GM19351 (cell line): ENCODE measurements around the gene PDRG1.

Source experiments
- ATAC-seq: cut with Tn5 transposase; IDR thresholded peaks from one replicate; pipeline ENCODE4 v1.9.1; 2021; ENCODE audit warnings: mild to moderate bottlenecking, moderate library complexity; ENCODE audit not compliant: unreplicated experiment

Gene PDRG1

DNA sequence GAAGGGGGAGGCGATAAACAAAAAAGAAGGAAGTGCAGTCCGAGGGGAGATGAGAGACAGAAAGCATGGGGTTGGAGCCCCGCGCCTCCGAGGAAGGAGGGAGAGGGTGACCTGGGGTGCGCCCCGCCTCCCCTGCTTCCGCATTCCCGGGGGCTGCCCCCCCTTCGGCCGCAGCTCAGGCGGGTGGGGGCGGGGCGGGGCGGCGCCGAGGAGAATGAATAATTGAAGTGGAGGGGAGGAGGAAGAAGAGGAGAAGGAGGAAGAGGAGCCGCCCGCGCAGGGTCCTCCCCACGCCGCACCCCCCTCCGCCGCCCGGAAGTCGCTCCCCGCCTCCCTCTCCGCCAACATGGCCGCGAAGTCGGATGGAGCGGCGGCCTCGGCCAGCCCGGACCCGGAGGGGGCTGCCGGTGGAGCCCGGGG, 16.0 kb upstream of the PDRG1 start, which contains the start of gene XKR7:
XKR7 (plus strand) TSS at position 322 of the 420 bp plus-strand sequence; CDS start at position 347, 25 bp downstream.
- ATAC-seq: no peak

GRCh38 chr20:31966991-31967655, 15.3 kb upstream of the PDRG1 start:
- no peak for ATAC-seq

DNA sequence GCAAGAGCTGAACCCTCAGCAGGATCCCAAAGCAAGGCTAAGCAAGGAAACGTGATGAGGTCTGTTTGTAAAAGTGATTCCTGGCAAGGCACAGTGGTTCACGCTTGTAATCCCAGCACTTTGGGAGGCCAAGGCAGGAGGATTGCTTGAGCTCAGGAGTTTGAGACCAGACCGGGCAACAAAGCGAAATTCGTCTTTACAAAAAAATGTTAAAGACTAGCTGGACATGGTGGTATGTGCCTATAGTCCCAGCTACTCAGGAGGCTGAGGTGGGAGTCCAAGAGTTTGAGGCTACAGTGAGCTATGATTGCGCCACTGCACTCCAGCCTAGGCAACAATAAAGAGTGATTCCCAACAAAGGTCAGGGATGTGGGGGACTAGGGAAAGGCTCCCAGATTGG, 12.0 kb upstream of the PDRG1 start:
- ATAC-seq: no peak

DNA sequence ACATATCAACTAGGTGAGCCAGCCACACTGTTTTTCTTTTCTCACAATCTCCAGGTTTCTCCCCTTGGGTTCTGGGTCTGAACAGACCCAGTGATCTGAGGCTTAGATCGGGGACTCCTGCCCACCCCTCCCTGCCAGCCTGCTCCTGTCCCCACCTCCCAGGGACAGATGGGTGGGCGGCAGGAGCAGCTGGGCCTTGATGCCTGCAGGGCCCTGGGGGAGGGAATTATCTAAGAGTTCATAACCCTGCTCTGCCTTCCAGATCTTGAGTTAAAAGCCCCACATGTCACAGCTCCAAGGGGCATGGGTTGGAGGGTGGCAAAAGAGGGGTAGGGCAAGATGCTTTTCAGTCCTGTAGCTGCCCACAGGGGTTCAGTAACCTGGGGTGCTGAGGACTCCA, 10.9 kb upstream of the PDRG1 start:
- no peak for ATAC-seq

DNA sequence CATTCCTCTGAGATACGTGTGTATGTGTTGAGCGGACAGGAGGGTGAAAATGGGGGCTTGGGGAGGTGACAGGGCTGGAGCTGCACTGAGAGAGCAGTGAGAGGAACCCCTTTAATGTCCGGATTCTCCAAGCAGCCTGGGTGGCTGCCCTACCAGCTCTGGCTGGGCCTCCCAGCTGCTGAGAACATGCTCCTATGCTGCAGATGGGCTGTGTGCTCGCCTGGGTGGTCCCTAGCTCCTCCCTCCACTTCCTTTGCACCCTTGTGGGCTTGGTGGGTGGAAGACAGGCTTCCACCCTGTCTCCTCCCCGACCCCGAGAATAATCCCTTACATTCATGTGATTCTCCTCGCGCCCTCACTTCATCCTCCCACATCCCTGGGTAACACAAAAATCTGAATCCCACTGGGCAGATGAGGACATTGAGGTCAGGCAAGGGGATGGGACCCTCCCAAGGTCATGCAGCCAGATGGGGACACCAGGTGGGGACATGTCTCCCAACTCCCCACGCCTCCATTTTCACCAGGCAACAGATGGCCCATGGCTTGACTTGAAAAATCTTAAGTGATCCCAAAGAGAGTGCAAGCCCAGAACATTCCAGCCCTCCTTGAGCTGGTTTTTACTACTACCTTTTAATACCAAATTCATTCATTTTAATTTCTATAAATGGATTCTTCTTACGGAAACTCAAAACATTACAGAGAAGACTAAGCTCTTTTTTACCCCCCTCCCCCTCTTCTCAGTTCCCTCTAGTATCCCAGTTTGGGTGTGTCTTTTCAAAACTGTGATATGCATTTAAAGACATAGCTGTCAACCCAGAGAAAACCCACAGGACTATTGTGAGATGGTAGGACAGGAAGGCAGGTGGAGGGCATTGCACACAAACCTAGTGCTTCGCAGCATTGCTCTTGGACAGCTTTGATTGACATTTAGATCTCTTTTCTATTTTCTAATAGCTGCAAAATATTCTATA, 5.0 kb upstream of the PDRG1 start:
- no peak for ATAC-seq

- no peak for ATAC-seq
Observed at GRCh38 chr20:31954500-31954899, 2.7 kb upstream of the PDRG1 start.

GRCh38 chr20:31953556-31954148, 1.8 kb upstream of the PDRG1 start:
- ATAC-seq: no peak

- no peak for ATAC-seq
Observed at GRCh38 chr20:31951203-31951529, 680 bp downstream of the PDRG1 start.

- no peak for ATAC-seq
Observed at GRCh38 chr20:31949877-31950646, 1.8 kb downstream of the PDRG1 start.

DNA sequence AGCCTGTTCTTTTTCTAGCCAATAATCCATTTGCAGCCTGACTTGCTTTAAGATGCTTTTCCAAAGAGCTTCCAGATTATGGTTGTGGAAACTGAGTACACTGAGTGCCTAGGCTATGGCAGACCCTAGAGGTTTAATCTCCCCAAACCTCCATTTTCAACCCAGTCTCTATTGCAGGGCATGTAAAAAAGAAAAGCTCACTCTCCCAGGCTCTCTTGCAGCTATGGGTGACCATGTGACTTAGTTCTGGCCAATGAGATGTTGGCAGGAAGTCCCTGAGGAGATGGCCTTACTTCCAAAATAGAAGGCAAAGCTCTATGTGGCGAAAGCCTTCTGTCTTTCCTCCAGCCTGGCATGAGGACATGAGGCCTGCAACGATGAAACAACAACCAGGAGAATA, 3.8 kb downstream of the PDRG1 start:
- no peak for ATAC-seq

DNA sequence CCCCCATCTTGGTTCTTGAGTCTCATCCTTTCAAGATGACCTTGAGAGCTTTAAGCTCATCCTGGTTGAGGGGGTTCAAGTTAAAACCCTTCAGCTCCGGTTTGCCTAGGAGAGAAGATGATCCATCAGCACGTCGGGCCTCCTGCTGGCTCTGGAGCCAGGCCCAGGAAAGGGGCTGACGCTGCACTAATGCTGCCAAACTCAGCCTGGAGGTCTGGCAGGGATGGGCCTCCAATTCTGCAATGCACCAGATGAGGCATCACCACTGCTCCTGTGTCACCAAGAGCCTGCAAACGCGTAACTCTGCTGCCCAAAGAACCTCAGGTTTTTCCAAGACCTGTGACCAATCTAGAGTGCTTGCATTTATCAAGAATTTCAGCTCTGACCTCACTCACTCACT, 6.1 kb downstream of the PDRG1 start:
- no peak for ATAC-seq

GRCh38 chr20:31945319-31945718, 6.5 kb downstream of the PDRG1 start:
- no peak for ATAC-seq

DNA sequence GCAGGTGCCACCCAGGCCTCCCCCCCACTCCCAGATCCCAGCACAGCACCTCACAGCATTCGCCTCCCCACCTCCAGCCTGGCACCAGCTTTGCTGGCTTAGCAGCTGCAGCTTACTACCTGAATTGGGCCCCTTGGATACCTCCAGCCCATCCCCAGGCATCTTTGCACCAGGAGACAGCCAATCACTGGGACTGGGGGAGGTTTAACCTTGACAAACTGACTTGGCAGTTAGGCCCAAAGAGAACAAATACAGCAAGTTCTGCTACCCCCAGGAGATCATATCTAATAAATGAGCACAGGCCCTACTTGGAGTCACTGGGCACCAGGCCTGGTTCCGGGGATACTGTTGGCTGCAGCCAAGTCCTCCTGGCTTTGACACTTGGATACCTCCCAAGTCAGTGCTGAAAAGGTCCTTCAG, 8.8 kb downstream of the PDRG1 start:
- no peak for ATAC-seq

- no peak for ATAC-seq
Observed at GRCh38 chr20:31939661-31940060, 12.2 kb downstream of the PDRG1 start.

- ATAC-seq: no peak
Observed at GRCh38 chr20:31937820-31938219, 14.0 kb downstream of the PDRG1 start.

GRCh38 chr20:31936420-31936819, 15.4 kb downstream of the PDRG1 start:
- ATAC-seq: no peak

GRCh38 chr20:31934968-31935764, 16.7 kb downstream of the PDRG1 start:
- no peak for ATAC-seq

- ATAC-seq: no peak
Observed at GRCh38 chr20:31934491-31934890, 17.4 kb downstream of the PDRG1 start.

DNA sequence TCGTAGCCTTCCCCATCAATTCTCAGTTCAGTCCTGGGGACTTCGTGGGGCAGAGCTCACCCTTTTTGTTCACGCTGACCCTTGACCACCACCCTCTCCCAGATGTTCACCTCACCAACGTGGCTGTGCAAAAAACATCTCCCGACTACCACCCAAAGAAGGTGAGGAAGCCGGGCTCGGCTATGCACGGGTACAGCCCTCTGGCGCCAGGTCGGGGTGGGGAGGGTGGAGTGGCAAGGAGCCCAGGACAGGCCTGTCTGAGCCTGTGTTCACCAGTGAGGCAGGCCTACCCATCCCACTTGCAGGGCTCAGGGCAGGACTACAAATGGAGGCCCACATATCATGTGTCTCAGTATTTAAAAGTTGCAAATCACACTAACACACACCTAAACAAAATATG, 18.1 kb downstream of the PDRG1 start:
- ATAC-seq: no peak

GRCh38 chr20:31930779-31931178, 21.1 kb downstream of the PDRG1 start:
- no peak for ATAC-seq
